B cell (primary cell): ENCODE results near the gene SLC5A10. TPM values are rescaled to one million over a fixed set of nuclear protein-coding genes. Genes with fewer than 3 reads are reported as not detected.

Source experiments
- ATAC-seq: fragments of 200-7000 bp; cut with Tn5 transposase; one replicate; pipeline ENCODE4 v1.10.0; 2021; ENCODE audit warnings: low read depth, mild to moderate bottlenecking, moderate number of reproducible peaks, moderate library complexity
- CTCF ChIA-PET: fragments of 350-600 bp; sonication (Branson Sonifier 250); formaldehyde crosslinking; loops from one replicate; lab custom pipeline; 2021; ENCODE audit warnings: antibody characterized with exemption, inconsistent platforms; lab: Charles Lee
- POLR2A ChIA-PET: fragments of 350-600 bp; sonication (Branson Sonifier 250); formaldehyde crosslinking; loops from one replicate; lab custom pipeline; 2021; ENCODE audit warnings: antibody characterized with exemption; lab: Charles Lee
- DNase-seq: peaks from one replicate; pipeline ENCODE4 v3.0.0; 2013
- H2AFZ ChIP-seq: 2 replicates; pipeline ENCODE4 v1.6.1; 2012; ENCODE audit warnings: mild to moderate bottlenecking, low read depth, low read length; ENCODE audit not compliant: insufficient read depth, poor library complexity, severe bottlenecking
- H3K27ac ChIP-seq, 2 donors: 1 replicate in 1 of 2; 2 replicates in 1 of 2; pipeline ENCODE4 v1.5.1; 2012 to 2013; ENCODE audit warnings: low read length in 2 of 2, mild to moderate bottlenecking in 2 of 2, moderate library complexity in 1 of 2
- H3K27me3 ChIP-seq, 4 experiments: fragments of 200-600 bp in 1 of 4; sonication (generic) in 1 of 4; replicated peaks in 1 of 4; 1 replicate in 2 of 4; 2 replicates in 2 of 4; pipeline versions ENCODE4 v1.6.1 to v1.7.0; 2013 to 2016; ENCODE audit warnings: low read length in 3 of 4, mild to moderate bottlenecking in 2 of 4, mixed read lengths in 1 of 4, moderate library complexity in 1 of 4; ENCODE audit not compliant: insufficient read depth in 4 of 4, control insufficient read depth in 3 of 4; ENCODE audit errors: control extremely low read depth in 1 of 4
- H3K36me3 ChIP-seq, 2 experiments: replicated peaks in 1 of 2; 1 replicate in 1 of 2; 2 replicates in 1 of 2; pipeline versions ENCODE4 v1.6.1 to v1.7.1; 2013; ENCODE audit warnings: low read length in 1 of 2; ENCODE audit not compliant: insufficient read depth in 2 of 2, control insufficient read depth in 1 of 2; ENCODE audit errors: control extremely low read depth in 1 of 2, extremely low read depth in 1 of 2
- H3K4me1 ChIP-seq, 2 donors: fragments of 200-600 bp in 1 of 2; sonication (generic) in 1 of 2; 1 replicate in 1 of 2; 2 replicates in 1 of 2; pipeline versions ENCODE4 v1.5.1 to v1.6.1; 2013 to 2017; ENCODE audit warnings: low read length in 2 of 2; ENCODE audit not compliant: control insufficient read depth in 2 of 2, insufficient read depth in 2 of 2
- H3K4me2 ChIP-seq: replicated peaks from 2 replicates; pipeline ENCODE3; 2012; ENCODE audit warnings: mild to moderate bottlenecking, low read depth, low read length; ENCODE audit not compliant: poor library complexity, severe bottlenecking
- H3K4me3 ChIP-seq, 5 experiments: fragments of 200-600 bp in 1 of 5; sonication (generic) in 1 of 5; 1 replicate in 3 of 5; 2 replicates in 2 of 5; pipeline versions ENCODE4 v1.5.1 to v1.7.0; 2011 to 2016; ENCODE audit warnings: low read length in 4 of 5, mild to moderate bottlenecking in 4 of 5, low read depth in 2 of 5, control low read depth in 1 of 5, moderate library complexity in 1 of 5; ENCODE audit not compliant: insufficient read depth in 1 of 5; ENCODE audit errors: control extremely low read depth in 1 of 5, extremely low read depth in 1 of 5
- H3K79me2 ChIP-seq: fragments of 200-600 bp; sonication (generic); one replicate; pipeline ENCODE4 v1.6.0; 2016; ENCODE audit warnings: low read length; ENCODE audit not compliant: control insufficient read depth, insufficient read depth
- H3K9ac ChIP-seq: fragments of 200-600 bp; sonication (generic); 2 replicates; pipeline ENCODE4 v1.6.1; 2017; ENCODE audit warnings: mild to moderate bottlenecking, low read length, moderate library complexity
- H3K9me3 ChIP-seq, 3 donors: one replicate each; pipeline versions ENCODE4 v1.6.1 to v1.7.1; 2013; ENCODE audit warnings: low read length in 2 of 3; ENCODE audit not compliant: control insufficient read depth in 2 of 3, insufficient read depth in 1 of 3; ENCODE audit errors: control extremely low read depth in 1 of 3
- H4K20me1 ChIP-seq: 2 replicates; pipeline ENCODE4 v1.6.0; 2012; ENCODE audit warnings: mild to moderate bottlenecking, low read length; ENCODE audit not compliant: insufficient read depth, control insufficient read depth, poor library complexity, severe bottlenecking
- H3K27ac Mint-ChIP-seq: one replicate; pipeline ENCODE4 v1.8.0; 2021; ENCODE audit warnings: mixed read lengths
- H3K27me3 Mint-ChIP-seq: one replicate; pipeline ENCODE4 v1.8.0; 2021; ENCODE audit warnings: mixed read lengths
- H3K4me1 Mint-ChIP-seq: one replicate; pipeline ENCODE4 v1.8.0; 2021; ENCODE audit warnings: mixed read lengths
- H3K4me3 Mint-ChIP-seq: one replicate; pipeline ENCODE4 v1.8.0; 2021; ENCODE audit warnings: mixed read lengths
- H3K9me3 Mint-ChIP-seq: one replicate; pipeline ENCODE4 v1.8.0; 2022; ENCODE audit warnings: mixed read lengths; ENCODE audit not compliant: insufficient read depth
- CTCF ChIP-seq: fragments of 200-600 bp; IDR thresholded peaks from one replicate; pipeline ENCODE4 v1.8.0; 2022; ENCODE audit warnings: antibody characterized with exemption, mild to moderate bottlenecking
- EZH2 ChIP-seq: IDR thresholded peaks from 2 replicates; pipeline ENCODE4 v1.6.1; 2012; ENCODE audit warnings: borderline replicate concordance, low read depth, mild to moderate bottlenecking, moderate library complexity, low read length; ENCODE audit not compliant: insufficient read depth, poor library complexity, severe bottlenecking
- WGBS: methylation state at CpG from one replicate; pipeline ENCODE4 v1.1.5; 2013; ENCODE audit warnings: missing lambda C conversion rate; ENCODE audit not compliant: insufficient coverage; 5-methylcytosine and 5-hydroxymethylcytosine counted together
- intact Hi-C: fragments of 100-400 bp; cut with micrococcal nuclease; formaldehyde crosslinking; loops from one replicate; pipeline ENCODE4 v1.10.0; 2022
- polyA plus RNA-seq: library from polyadenylated mRNA; depleted of rRNA; stranded (reverse); fragments of >200 nt; gene quantifications from 2 replicates; pipeline ENCODE4 v1.2.3, GENCODE V29; 2012
- total RNA-seq, 2 donors: library from RNA; stranded (reverse); fragments of 120-200 nt in 1 of 2; gene quantifications; 1 replicate in 1 of 2; 2 replicates in 1 of 2; pipeline versions ENCODE4 v1.2.3 to v1.2.4, GENCODE V29; 2013 to 2022

Gene SLC5A10
- total and polyA plus RNA-seq, 2 donors (not counting 1 experiment from before 2014, with no cell fraction given), result not detected

- Histone ChIP-seq H3K9me3 (no peaks in the 10 kb centered on the region), H3K79me2 (no peaks in the 10 kb centered on the region), H3K4me1 (peaks cover 26 to 40% of the 10 kb centered on the region in 2 donors), H3K4me2 (peak overlapping the region; percentile 97), H2AFZ (peak overlapping the region; percentile 74), H3K27me3 (no peaks in the 10 kb centered on the region), H3K4me3 (peak overlapping the region in 4 of 5 experiments; percentile 72 to 85 (median 81)), H3K36me3 (peaks cover 0 to 3% of the 10 kb centered on the region in 2 experiments), H3K27ac (peak overlapping the region; percentile 48 to 78), H3K9ac (peak overlapping the region; percentile 76), H4K20me1 (peaks cover 21% of the 10 kb centered on the region)
- Mint-ChIP-seq H3K27ac (peak overlapping the region; percentile 84), H3K27me3 (no peaks in the 10 kb centered on the region), H3K4me3 (peak overlapping the region; percentile 74), H3K9me3 (no peaks in the 10 kb centered on the region), H3K4me1 (peaks cover 40% of the 10 kb centered on the region)
- ChIA-PET CTCF (interaction anchor here (1.1 to 4.0 kb wide), 2 partner anchors 9 to 43 kb away, joined by 5 to 21 read pairs; no protein-coding TSS in a partner anchor), POLR2A (interaction anchor here (1.0 kb wide), 1 partner anchor 13 kb away, joined by 5 read pairs; no protein-coding TSS in a partner anchor)
- intact Hi-C loops, result no loop called here
- TF ChIP-seq CTCF, result no peak
- no peak for TF ChIP-seq EZH2
- ATAC-seq (no peak), DNase-seq (peak; percentile 31)
- WGBS, result 96% methylated on average over 10 of the region's 13 CpGs
These were observed 53.3 kb downstream of the SLC5A10 start for GRCh38 chr17:19005137-19005773.
